OCI-LY1 (cell line): ENCODE measurements around the gene CCDC87.

ENCODE experiments used
- CTCF ChIP-seq: fragments of 200-600 bp; sonication (generic), shearing (Covaris generic); IDR thresholded peaks from 2 replicates; pipeline ENCODE4 v1.5.1; 2017; ENCODE audit warnings: mild to moderate bottlenecking, antibody characterized with exemption, low read length, moderate library complexity, mixed read lengths
- EZH2 ChIP-seq: fragments of 200-600 bp; sonication (generic), shearing (Covaris generic); IDR thresholded peaks from 2 replicates; pipeline ENCODE4 v1.8.0; 2017; ENCODE audit warnings: borderline replicate concordance, mixed run types, mild to moderate bottlenecking, antibody characterized with exemption, low read length, moderate library complexity, mixed read lengths

- TF ChIP-seq CTCF (no peak), EZH2 (no peak)
These were observed 45.6 kb upstream of the CCDC87 start, which contains the start of gene RBM4 for GRCh38 chr11:66638177-66639065.
